Kidney (tissue), 14 donors: ENCODE measurements around the gene RADX. TPM values are rescaled to one million over a fixed set of nuclear protein-coding genes. Genes with fewer than 3 reads are reported as not detected.

ENCODE experiments used
- DNase-seq, 5 donors: peaks; one replicate each; pipeline ENCODE4 v3.0.0-alpha.2; 2013 to 2020
- FAIRE-seq: peaks from 2 replicates; lab custom pipeline; 2012; peaks lifted over from hg19 to GRCh38; lab: Jason Lieb, UNC
- H3K27ac ChIP-seq, 2 donors: one replicate each; pipeline ENCODE4 v1.7.0; 2013; ENCODE audit warnings: low read depth in 2 of 2, low read length in 2 of 2, inconsistent platforms in 1 of 2
- H3K27me3 ChIP-seq: one replicate; pipeline ENCODE4 v1.7.1; 2013; ENCODE audit warnings: low read length, inconsistent platforms; ENCODE audit not compliant: control insufficient read depth, insufficient read depth
- H3K36me3 ChIP-seq, 3 donors: one replicate each; pipeline versions ENCODE4 v1.7.0 to v1.7.1; 2013; ENCODE audit warnings: low read length in 3 of 3, control low read depth in 1 of 3, inconsistent platforms in 1 of 3; ENCODE audit not compliant: insufficient read depth in 3 of 3, control insufficient read depth in 2 of 3
- H3K4me1 ChIP-seq, 3 donors: one replicate each; pipeline versions ENCODE4 v1.7.0 to v1.7.1; 2013; ENCODE audit warnings: low read length in 3 of 3, inconsistent platforms in 1 of 3, low read depth in 1 of 3; ENCODE audit not compliant: control insufficient read depth in 2 of 3, insufficient read depth in 2 of 3
- H3K4me3 ChIP-seq, 3 donors: one replicate each; pipeline versions ENCODE4 v1.7.0 to v1.8.1; 2013; ENCODE audit warnings: low read length in 3 of 3, control low read depth in 1 of 3, inconsistent platforms in 1 of 3
- H3K9ac ChIP-seq, 3 donors: one replicate each; pipeline versions ENCODE4 v1.7.0 to v1.7.1; 2013; ENCODE audit warnings: low read length in 3 of 3, control low read depth in 1 of 3, inconsistent platforms in 1 of 3
- H3K9me3 ChIP-seq, 3 donors: one replicate each; pipeline versions ENCODE4 v1.7.0 to v1.7.1; 2013; ENCODE audit warnings: low read length in 3 of 3, control low read depth in 1 of 3, inconsistent platforms in 1 of 3; ENCODE audit not compliant: control insufficient read depth in 2 of 3, insufficient read depth in 1 of 3
- intact Hi-C: fragments of 100-400 bp; cut with DNase I; formaldehyde crosslinking; loops from one replicate; pipeline ENCODE4 v1.11.1; 2022
- polyA plus RNA-seq: library from polyadenylated mRNA; stranded (reverse); fragments of 350-450 nt; fragmentation: Illumina TruSeq; extraction: RNeasy Lipid Tissue Mini Kit (QIAGEN cat#74804); gene quantifications from one replicate; pipeline ENCODE4 v1.2.3, GENCODE V29; 2014; ENCODE audit warnings: low read depth, low replicate concordance; ENCODE audit not compliant: insufficient read depth
- total RNA-seq: library from RNA; stranded (reverse); fragmentation: NEBNext Ultra II Directional; extraction: Animal tissue kit (Norgen Biotek cat#: 25700); gene quantifications from one replicate; pipeline ENCODE4 v1.2.1, GENCODE V29; 2021
- TF ChIP-seq, protein P1 (sequence below): IDR thresholded peaks from 3 replicates; pipeline ENCODE4 v1.5.1; 2012; ENCODE audit warnings: mild to moderate bottlenecking, moderate library complexity, borderline replicate concordance; ENCODE audit not compliant: insufficient read depth; ENCODE audit errors: extremely low read depth
- donor health status: control.
- donor health status: control.
- donor health status: control.
- donor health status: control.
- donor health status: control.
- donor health status: DM: yes; HTN: yes; CAD: no.
- donor health status: Normal renal cell carcinoma (clear cell type).

The RADX gene
- total and polyA plus RNA-seq, 2 donors from 2014 or later = 3.2 to 4.7 TPM

DNA sequence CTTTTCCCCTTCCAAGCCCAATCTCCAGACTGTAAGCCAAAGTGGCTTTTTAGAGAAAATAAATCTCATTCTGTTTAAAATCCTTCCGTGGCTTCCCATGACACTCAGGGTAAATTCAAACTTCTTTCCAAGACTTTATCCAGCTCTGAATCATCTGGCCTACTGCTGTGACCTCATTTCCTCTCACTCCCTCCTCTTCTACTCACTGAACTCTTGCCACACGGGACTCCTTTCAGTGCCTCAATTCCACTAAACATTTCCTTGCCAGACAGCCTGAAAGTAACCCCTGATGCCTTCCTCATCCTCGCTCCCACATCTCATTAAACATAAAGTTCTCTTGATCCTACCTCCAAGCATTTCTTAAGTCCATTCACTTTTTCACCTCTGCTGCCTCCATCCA is 86.9 kb downstream of the RADX start:
- Histone ChIP-seq H3K9ac (no peak overlapping the region), H3K27me3 (no peaks in the 10 kb centered on the region), H3K9me3 (no peaks in the 10 kb centered on the region), H3K4me3 (no peak overlapping the region), H3K27ac (no peak overlapping the region), H3K4me1 (no peaks in the 10 kb centered on the region), H3K36me3 (no peaks in the 10 kb centered on the region)
- DNase-seq (no peak), FAIRE-seq (no peak)
- TF ChIP-seq, protein P1, sequence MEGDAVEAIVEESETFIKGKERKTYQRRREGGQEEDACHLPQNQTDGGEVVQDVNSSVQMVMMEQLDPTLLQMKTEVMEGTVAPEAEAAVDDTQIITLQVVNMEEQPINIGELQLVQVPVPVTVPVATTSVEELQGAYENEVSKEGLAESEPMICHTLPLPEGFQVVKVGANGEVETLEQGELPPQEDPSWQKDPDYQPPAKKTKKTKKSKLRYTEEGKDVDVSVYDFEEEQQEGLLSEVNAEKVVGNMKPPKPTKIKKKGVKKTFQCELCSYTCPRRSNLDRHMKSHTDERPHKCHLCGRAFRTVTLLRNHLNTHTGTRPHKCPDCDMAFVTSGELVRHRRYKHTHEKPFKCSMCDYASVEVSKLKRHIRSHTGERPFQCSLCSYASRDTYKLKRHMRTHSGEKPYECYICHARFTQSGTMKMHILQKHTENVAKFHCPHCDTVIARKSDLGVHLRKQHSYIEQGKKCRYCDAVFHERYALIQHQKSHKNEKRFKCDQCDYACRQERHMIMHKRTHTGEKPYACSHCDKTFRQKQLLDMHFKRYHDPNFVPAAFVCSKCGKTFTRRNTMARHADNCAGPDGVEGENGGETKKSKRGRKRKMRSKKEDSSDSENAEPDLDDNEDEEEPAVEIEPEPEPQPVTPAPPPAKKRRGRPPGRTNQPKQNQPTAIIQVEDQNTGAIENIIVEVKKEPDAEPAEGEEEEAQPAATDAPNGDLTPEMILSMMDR = no peak
- intact Hi-C loops = no loop called here

GRCh38 chrX:106702636-106703035 is 90.9 kb downstream of the RADX start:
- intact Hi-C loops = no loop called here
- H3K27me3 ChIP-seq = no peaks in the 10 kb centered on the region
- no peak overlapping the region for H3K27ac ChIP-seq
- no peak overlapping the region for H3K4me3 ChIP-seq
- FAIRE-seq (peak; percentile 13), DNase-seq (no peak)
- no peaks in the 10 kb centered on the region for H3K4me1 ChIP-seq
- no peaks in the 10 kb centered on the region for H3K36me3 ChIP-seq
- no peak overlapping the region for H3K9ac ChIP-seq
- H3K9me3 ChIP-seq = no peaks in the 10 kb centered on the region
- TF ChIP-seq, protein P1 = no peak

DNA sequence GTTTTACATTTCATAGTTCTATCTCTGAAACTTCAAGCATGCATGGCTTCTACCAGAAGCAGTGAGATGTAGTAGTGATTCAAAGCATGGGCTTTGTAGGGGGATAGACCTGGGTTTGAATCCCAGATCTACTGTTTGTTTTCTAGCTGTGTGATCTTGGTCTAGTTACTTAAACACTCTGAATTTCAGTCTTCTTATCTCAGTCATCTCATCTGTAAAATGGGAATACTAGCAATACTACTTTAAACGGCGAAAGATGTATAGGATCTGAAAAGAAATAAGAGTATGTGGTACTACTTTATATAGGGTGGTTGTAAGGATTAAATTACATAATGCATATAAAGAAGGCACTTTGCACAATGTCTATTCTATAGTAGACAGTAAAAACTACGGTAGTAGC is 94.7 kb downstream of the RADX start:
- Histone ChIP-seq H3K9me3 (no peaks in the 10 kb centered on the region), H3K27ac (no peak overlapping the region), H3K36me3 (no peaks in the 10 kb centered on the region), H3K9ac (no peak overlapping the region), H3K4me1 (no peaks in the 10 kb centered on the region), H3K27me3 (no peaks in the 10 kb centered on the region), H3K4me3 (no peak overlapping the region)
- TF ChIP-seq, protein P1 = no peak
- DNase-seq (no peak), FAIRE-seq (no peak)
- intact Hi-C loops = no loop called here
